Measurements from ENCODE around the gene CTBP1. TPM values are rescaled to one million over a fixed set of nuclear protein-coding genes. Genes with fewer than 3 reads are reported as not detected.

The CTBP1 gene
- total and polyA plus RNA-seq, 8 donors, result 91.5 to 131 (median 109) TPM

DNA sequence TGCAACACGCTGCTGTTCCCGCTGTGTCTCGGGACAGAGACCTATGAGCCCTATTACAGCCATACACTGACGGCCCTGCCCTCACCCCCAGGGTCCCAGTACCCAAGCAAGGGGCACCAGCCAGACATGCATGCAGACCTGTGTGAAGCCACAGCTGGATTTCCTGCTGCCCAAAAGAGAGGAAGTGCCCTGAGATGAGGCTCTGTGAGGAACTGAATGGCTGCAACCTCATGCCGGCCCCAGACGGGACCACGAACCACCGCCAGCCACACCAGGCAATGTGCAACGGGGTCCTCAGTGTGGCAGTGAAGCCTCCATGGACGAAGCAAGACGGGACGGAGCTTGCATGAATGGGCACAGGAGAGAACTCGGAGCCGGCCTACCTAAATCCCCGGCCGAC, 21.1 kb downstream of the CTBP1 start:
- peaks cover 0 to 76% (median 54%) of the 10 kb centered on the region in 3 donors for H3K36me3 ChIP-seq
- DNase-seq, result no peak
- ATAC-seq, result no peak
- H3K9me3 ChIP-seq, result no peaks in the 10 kb centered on the region
- no peaks in the 10 kb centered on the region for H3K27me3 ChIP-seq
- 91 to 97% methylated on average over 16 of the region's 16 CpGs for WGBS, 2 donors
- intact Hi-C loops (cut with DNase I), result no loop called here
- no peaks in the 10 kb centered on the region for H3K4me1 ChIP-seq
- no peak overlapping the region for H3K27ac ChIP-seq
- FAIRE-seq, result no peak
- TF ChIP-seq, protein P1, sequence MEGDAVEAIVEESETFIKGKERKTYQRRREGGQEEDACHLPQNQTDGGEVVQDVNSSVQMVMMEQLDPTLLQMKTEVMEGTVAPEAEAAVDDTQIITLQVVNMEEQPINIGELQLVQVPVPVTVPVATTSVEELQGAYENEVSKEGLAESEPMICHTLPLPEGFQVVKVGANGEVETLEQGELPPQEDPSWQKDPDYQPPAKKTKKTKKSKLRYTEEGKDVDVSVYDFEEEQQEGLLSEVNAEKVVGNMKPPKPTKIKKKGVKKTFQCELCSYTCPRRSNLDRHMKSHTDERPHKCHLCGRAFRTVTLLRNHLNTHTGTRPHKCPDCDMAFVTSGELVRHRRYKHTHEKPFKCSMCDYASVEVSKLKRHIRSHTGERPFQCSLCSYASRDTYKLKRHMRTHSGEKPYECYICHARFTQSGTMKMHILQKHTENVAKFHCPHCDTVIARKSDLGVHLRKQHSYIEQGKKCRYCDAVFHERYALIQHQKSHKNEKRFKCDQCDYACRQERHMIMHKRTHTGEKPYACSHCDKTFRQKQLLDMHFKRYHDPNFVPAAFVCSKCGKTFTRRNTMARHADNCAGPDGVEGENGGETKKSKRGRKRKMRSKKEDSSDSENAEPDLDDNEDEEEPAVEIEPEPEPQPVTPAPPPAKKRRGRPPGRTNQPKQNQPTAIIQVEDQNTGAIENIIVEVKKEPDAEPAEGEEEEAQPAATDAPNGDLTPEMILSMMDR (IDR thresholded peaks at IDR 0.05), result no peak
- H3K4me3 ChIP-seq, result no peak overlapping the region

DNA sequence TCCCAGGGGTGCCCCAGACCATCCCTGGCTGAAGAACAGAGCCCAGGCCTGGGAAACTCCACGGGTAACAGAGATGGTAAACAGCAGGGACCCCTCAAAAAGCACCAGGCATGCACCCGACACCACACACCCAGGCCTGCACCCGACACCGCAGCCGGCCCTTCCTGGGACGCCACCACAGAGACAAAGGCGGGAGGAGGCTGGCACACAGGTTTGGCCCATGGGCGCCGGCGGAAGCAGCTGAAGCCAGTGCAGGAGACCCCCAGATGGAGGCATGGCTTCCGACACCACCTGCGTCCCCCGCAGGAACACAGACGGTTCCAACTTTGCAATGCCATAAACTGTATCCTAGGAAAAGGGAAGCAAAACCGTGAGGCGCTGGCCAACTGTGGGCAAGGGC, 22.3 kb downstream of the CTBP1 start:
- FAIRE-seq (no peak), DNase-seq (no peak), ATAC-seq (no peak)
- Histone ChIP-seq H3K4me1 (no peaks in the 10 kb centered on the region), H3K27ac (no peak overlapping the region), H3K36me3 (peaks cover 0 to 74% (median 55%) of the 10 kb centered on the region in 3 donors), H3K9me3 (no peaks in the 10 kb centered on the region), H3K27me3 (no peaks in the 10 kb centered on the region), H3K4me3 (no peak overlapping the region)
- TF ChIP-seq, protein P1 (IDR thresholded peaks at IDR 0.05), result no peak
- intact Hi-C loops (cut with DNase I), result no loop called here
- WGBS, 2 donors, result 90 to 91% methylated on average over 16 of the region's 16 CpGs

DNA sequence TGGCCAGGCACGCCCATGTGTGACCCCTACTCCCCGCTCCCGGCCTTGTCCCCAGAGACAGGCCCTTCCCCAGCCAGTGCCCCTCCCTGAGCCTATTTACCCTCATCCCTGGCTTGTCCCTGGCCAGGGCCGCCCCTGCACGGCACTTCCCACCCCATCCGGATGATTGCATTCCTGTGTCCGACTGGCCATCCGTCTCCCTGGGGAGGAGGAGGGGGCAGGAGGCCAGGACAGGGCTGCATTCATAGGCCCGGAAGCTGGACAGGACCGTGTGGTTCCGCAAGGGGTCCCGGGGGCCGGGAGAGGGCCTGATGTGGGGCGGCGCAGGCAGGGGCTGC, 22.8 kb downstream of the CTBP1 start:
- 86 to 88% methylated on average over 15 of the region's 15 CpGs for WGBS, 2 donors
- TF ChIP-seq, protein P1 (IDR thresholded peaks at IDR 0.05), result no peak
- peaks cover 0 to 71% (median 55%) of the 10 kb centered on the region in 3 donors for H3K36me3 ChIP-seq
- no peaks in the 10 kb centered on the region for H3K27me3 ChIP-seq
- no peaks in the 10 kb centered on the region for H3K9me3 ChIP-seq
- no peak overlapping the region for H3K27ac ChIP-seq
- no peak overlapping the region for H3K4me3 ChIP-seq
- no peaks in the 10 kb centered on the region for H3K4me1 ChIP-seq
- intact Hi-C loops (cut with DNase I), result no loop called here
- no peak for FAIRE-seq
- DNase-seq, result no peak
- peak in 2 of 4 donors; percentile 1 to 4 for ATAC-seq

DNA sequence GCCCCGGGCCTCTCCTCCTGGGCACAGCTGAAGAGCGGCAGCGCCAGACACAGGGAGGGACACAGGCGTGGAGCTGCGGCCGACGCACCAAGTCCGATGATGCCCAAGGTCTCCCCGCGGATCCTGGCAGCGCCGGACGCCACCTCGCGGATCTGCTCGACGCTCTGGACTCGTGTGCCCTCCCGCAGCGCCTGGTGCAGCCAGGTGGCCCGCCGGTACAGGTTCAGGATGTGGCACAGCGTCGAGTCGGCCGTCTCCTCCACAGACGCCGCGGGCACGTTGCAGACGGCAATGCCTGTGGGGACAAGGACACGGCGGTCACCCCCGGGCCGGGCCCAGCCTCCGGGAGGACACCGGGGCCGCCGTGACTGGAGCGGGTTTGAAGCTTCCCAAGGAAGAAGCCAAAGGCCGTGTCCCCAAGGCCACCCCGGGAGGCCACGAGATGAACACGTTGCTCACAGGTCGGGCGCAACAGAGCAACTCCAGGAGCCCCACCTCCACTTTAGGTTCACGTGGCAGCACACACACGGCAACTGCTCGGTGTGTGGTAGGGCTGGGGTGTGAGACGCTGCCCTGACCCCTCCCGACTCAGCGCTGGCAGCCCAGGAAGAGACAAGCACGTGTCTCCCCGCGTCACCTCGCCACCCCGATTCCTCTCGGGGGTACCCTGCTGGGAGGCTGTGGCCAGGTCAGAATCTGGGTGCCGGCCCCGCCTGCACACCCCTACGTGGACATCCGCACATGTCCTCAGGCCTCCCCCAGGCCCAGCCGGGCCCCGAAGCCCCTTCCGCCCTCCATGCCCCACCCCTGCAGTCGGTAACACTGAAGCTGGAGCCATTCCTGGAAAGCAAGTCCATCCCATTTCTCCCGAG, 23.4 kb downstream of the CTBP1 start:
- no peak for FAIRE-seq
- no peak overlapping the region for H3K27ac ChIP-seq
- H3K36me3 ChIP-seq, result peaks cover 0 to 65% (median 53%) of the 10 kb centered on the region in 3 donors
- TF ChIP-seq, protein P1 (IDR thresholded peaks at IDR 0.05), result no peak
- no peak overlapping the region for H3K4me3 ChIP-seq
- no peak for ATAC-seq
- WGBS, 2 donors, result 93 to 94% methylated on average over 61 to 67 of the region's 67 CpGs
- no peaks in the 10 kb centered on the region for H3K9me3 ChIP-seq
- intact Hi-C loops (cut with DNase I), result no loop called here
- no peak for DNase-seq
- H3K4me1 ChIP-seq, result no peaks in the 10 kb centered on the region
- H3K27me3 ChIP-seq, result no peaks in the 10 kb centered on the region

All from pancreas (tissue), 10 donors.